Uterus (tissue), 2 donors: ENCODE measurements around the gene MT3.

Experiments
- CTCF ChIP-seq, 4 experiments: fragments of 200-600 bp in 2 of 4; fragments of 450-650 bp in 2 of 4; sonication (generic) in 2 of 4; IDR thresholded peaks; one replicate each; pipeline ENCODE4 v1.5.1; 2016 to 2019; ENCODE audit warnings: antibody characterized with exemption in 4 of 4, mild to moderate bottlenecking in 2 of 4, moderate library complexity in 1 of 4
- POLR2A ChIP-seq, 2 donors: fragments of 450-650 bp; IDR thresholded peaks; one replicate each; pipeline ENCODE4 v1.6.1; 2016; ENCODE audit warnings: antibody characterized with exemption in 2 of 2, mild to moderate bottlenecking in 1 of 2, moderate library complexity in 1 of 2

- TF ChIP-seq CTCF (IDR thresholded peaks at IDR 0.05) (no peak), POLR2A (IDR thresholded peaks at IDR 0.05) (no peak)
Measured at GRCh38 chr16:56539656-56540055, 49.7 kb upstream of the MT3 start.
